ENCODE measurements around the gene KLK8. TPM values are rescaled to one million over a fixed set of nuclear protein-coding genes. Genes with fewer than 3 reads are reported as not detected.

Gene KLK8
- total RNA-seq, 1 donor from 2014 or later = not detected

- TF ChIP-seq CTCF (IDR thresholded peaks at IDR 0.05; ENCODE audit: borderline replicate concordance) = no peak
Measured at GRCh38 chr19:51005248-51005647, 3.8 kb upstream of the KLK8 start.

GRCh38 chr19:51003316-51003715, 1.9 kb upstream of the KLK8 start:
- peaks cover 98% of the 10 kb centered on the region for H3K27me3 ChIP-seq (ENCODE audit: low read depth)
- H3K9me3 ChIP-seq (replicated peaks) = no peaks in the 10 kb centered on the region
- intact Hi-C loops (cut with micrococcal nuclease) = no loop called here
- H3K4me1 ChIP-seq = no peaks in the 10 kb centered on the region
- no peaks in the 10 kb centered on the region for H3K36me3 ChIP-seq
- DNase-seq = no peak
- no peak for TF ChIP-seq CTCF (IDR thresholded peaks at IDR 0.05; ENCODE audit: borderline replicate concordance)
- H3K27ac ChIP-seq (replicated peaks) = no peak overlapping the region
- no peak overlapping the region for H3K4me3 ChIP-seq

More at GRCh38 chr19:51005248-51005647, 3.8 kb upstream of the KLK8 start:
- no peaks in the 10 kb centered on the region for H3K9me3 ChIP-seq (replicated peaks)
- H3K4me3 ChIP-seq = no peak overlapping the region
- intact Hi-C loops (cut with micrococcal nuclease) = no loop called here
- no peaks in the 10 kb centered on the region for H3K4me1 ChIP-seq
- H3K27ac ChIP-seq (replicated peaks) = no peak overlapping the region
- DNase-seq = no peak
- peaks cover 98% of the 10 kb centered on the region for H3K27me3 ChIP-seq (ENCODE audit: low read depth)
- no peaks in the 10 kb centered on the region for H3K36me3 ChIP-seq

- H3K36me3 ChIP-seq = no peaks in the 10 kb centered on the region
- no peak overlapping the region for H3K4me3 ChIP-seq
- H3K27me3 ChIP-seq (ENCODE audit: low read depth) = peaks cover 98% of the 10 kb centered on the region
- intact Hi-C loops (cut with micrococcal nuclease) = no loop called here
- H3K27ac ChIP-seq (replicated peaks) = no peak overlapping the region
- DNase-seq = no peak
- no peaks in the 10 kb centered on the region for H3K4me1 ChIP-seq
- no peak for TF ChIP-seq CTCF (IDR thresholded peaks at IDR 0.05; ENCODE audit: borderline replicate concordance)
- no peaks in the 10 kb centered on the region for H3K9me3 ChIP-seq (replicated peaks)
Measured at GRCh38 chr19:51002542-51003311, 1.3 kb upstream of the KLK8 start.

GRCh38 chr19:51002089-51002532, 707 bp upstream of the KLK8 start:
- intact Hi-C loops (cut with micrococcal nuclease) = no loop called here
- TF ChIP-seq CTCF (IDR thresholded peaks at IDR 0.05; ENCODE audit: borderline replicate concordance) = no peak
- Histone ChIP-seq H3K4me3 (no peak overlapping the region), H3K36me3 (no peaks in the 10 kb centered on the region), H3K9me3 (replicated peaks) (no peaks in the 10 kb centered on the region), H3K27ac (replicated peaks) (no peak overlapping the region), H3K4me1 (no peaks in the 10 kb centered on the region), H3K27me3 (ENCODE audit: low read depth) (peaks cover 97% of the 10 kb centered on the region)
- no peak for DNase-seq

GRCh38 chr19:51000981-51001380, 423 bp downstream of the KLK8 start:
- Histone ChIP-seq H3K27ac (replicated peaks) (no peak overlapping the region), H3K36me3 (no peaks in the 10 kb centered on the region), H3K9me3 (replicated peaks) (no peaks in the 10 kb centered on the region), H3K4me1 (no peaks in the 10 kb centered on the region), H3K27me3 (ENCODE audit: low read depth) (peaks cover 90% of the 10 kb centered on the region), H3K4me3 (no peak overlapping the region)
- TF ChIP-seq CTCF (IDR thresholded peaks at IDR 0.05; ENCODE audit: borderline replicate concordance) = no peak
- no peak for DNase-seq
- intact Hi-C loops (cut with micrococcal nuclease) = no loop called here
